Measurements from ENCODE around the gene VTI1A.
"Not testable (repeated sequence)": the region's sequence is repeated elsewhere in the genome, so short reads cannot be mapped to it uniquely, and the experiment has no call there.

Gene VTI1A

GRCh38 chr10:112728118-112728883 is 281.3 kb downstream of the VTI1A start:
- DNase-seq, result no peak

GRCh38 chr10:112728997-112729396 is 282.0 kb downstream of the VTI1A start:
- no peak for DNase-seq

- not testable (repeated sequence) for DNase-seq
Measured at GRCh38 chr10:112731450-112731849, 284.4 kb downstream of the VTI1A start.

- DNase-seq, result peak; percentile 24
Measured at GRCh38 chr10:112732277-112732921, 285.4 kb downstream of the VTI1A start.

- no peak for DNase-seq
Measured at GRCh38 chr10:112735041-112735695, 288.2 kb downstream of the VTI1A start.

- DNase-seq, result no peak
Measured at GRCh38 chr10:112738606-112739591, 291.9 kb downstream of the VTI1A start.

- DNase-seq, result no peak
Measured at GRCh38 chr10:112739592-112740353, 292.8 kb downstream of the VTI1A start.

- no peak for DNase-seq
Measured at GRCh38 chr10:112741830-112742402, 294.9 kb downstream of the VTI1A start.

GRCh38 chr10:112744181-112745096 is 297.4 kb downstream of the VTI1A start:
- DNase-seq, result no peak

GRCh38 chr10:112746329-112746728 is 299.3 kb downstream of the VTI1A start:
- no peak for DNase-seq

- DNase-seq, result no peak
Measured at GRCh38 chr10:112750427-112751167, 303.6 kb downstream of the VTI1A start.

- no peak for DNase-seq
Measured at GRCh38 chr10:112751651-112752050, 304.6 kb downstream of the VTI1A start.

GRCh38 chr10:112752288-112752687 is 305.3 kb downstream of the VTI1A start:
- no peak for DNase-seq

GRCh38 chr10:112753961-112754411 is 307.0 kb downstream of the VTI1A start:
- DNase-seq, result no peak

- DNase-seq, result peak; percentile 14
Measured at GRCh38 chr10:112755446-112756234, 308.6 kb downstream of the VTI1A start.

- no peak for DNase-seq
Measured at GRCh38 chr10:112756235-112756527, 309.2 kb downstream of the VTI1A start.

- no peak for DNase-seq
Measured at GRCh38 chr10:112758961-112759360, 311.9 kb downstream of the VTI1A start.

GRCh38 chr10:112759496-112759895 is 312.5 kb downstream of the VTI1A start:
- no peak for DNase-seq

GRCh38 chr10:112761256-112761655 is 314.2 kb downstream of the VTI1A start:
- DNase-seq, result no peak
